H1 (cell line): ENCODE measurements around the gene ZBTB7B. TPM values are rescaled to one million over a fixed set of nuclear protein-coding genes. Genes with fewer than 3 reads are reported as not detected.

Source experiments
- CTCF ChIA-PET: fragments of 300-600 bp; sonication (Branson Sonifier 250); formaldehyde crosslinking; loops from one replicate; lab custom pipeline; 2021; ENCODE audit not compliant: partially characterized antibody; lab: Charles Lee
- POLR2A ChIA-PET: fragments of 300-600 bp; sonication (Branson Sonifier 250); formaldehyde crosslinking; loops from one replicate; lab custom pipeline; 2021; ENCODE audit warnings: inconsistent platforms; ENCODE audit not compliant: partially characterized antibody; lab: Charles Lee
- DNase-seq, 2 experiments: peaks; one replicate each; pipeline versions ENCODE4 v3.0.0 to v3.0.0-alpha.2; 2010 to 2022; ENCODE audit warnings: low spot score in 2 of 2, low read depth in 1 of 2, mixed read lengths in 1 of 2
- FAIRE-seq: peaks from 2 replicates; lab custom pipeline; 2011; peaks lifted over from hg19 to GRCh38; lab: Jason Lieb, UNC
- H2AFZ ChIP-seq: 2 replicates; pipeline ENCODE4 v1.8.1; 2012; ENCODE audit warnings: low read length, inconsistent platforms
- H2AK5ac ChIP-seq: 2 replicates; pipeline ENCODE4 v1.6.1; 2013; ENCODE audit warnings: low read depth, low read length
- H2BK120ac ChIP-seq: replicated peaks from 2 replicates; pipeline ENCODE3; 2013; ENCODE audit warnings: low read depth, low read length, inconsistent platforms
- H2BK12ac ChIP-seq: 2 replicates; pipeline ENCODE4 v1.6.1; 2013; ENCODE audit warnings: low read depth, low read length
- H2BK15ac ChIP-seq: 2 replicates; pipeline ENCODE4 v1.6.1; 2013; ENCODE audit warnings: low read length
- H2BK20ac ChIP-seq: 2 replicates; pipeline ENCODE4 v1.6.1; 2013; ENCODE audit warnings: low read length
- H2BK5ac ChIP-seq: 2 replicates; pipeline ENCODE4 v1.6.1; 2013; ENCODE audit warnings: low read depth, low read length
- H3K14ac ChIP-seq: 2 replicates; pipeline ENCODE4 v1.6.1; 2013; ENCODE audit warnings: inconsistent platforms; ENCODE audit not compliant: insufficient read length
- H3K18ac ChIP-seq: 2 replicates; pipeline ENCODE4 v1.6.1; 2013; ENCODE audit warnings: low read length; ENCODE audit errors: extremely low read depth
- H3K23ac ChIP-seq: 2 replicates; pipeline ENCODE4 v1.6.1; 2013; ENCODE audit warnings: inconsistent platforms; ENCODE audit not compliant: insufficient read length
- H3K23me2 ChIP-seq: 2 replicates; pipeline ENCODE4 v1.6.1; 2013; ENCODE audit warnings: low read depth, low read length
- H3K27ac ChIP-seq: 2 replicates; pipeline ENCODE4 v1.6.1; 2011; ENCODE audit warnings: low read depth, low read length, inconsistent platforms
- H3K27me3 ChIP-seq, 4 experiments: replicated peaks in 1 of 4; 1 replicate in 1 of 4; 2 replicates in 3 of 4; pipeline versions ENCODE4 v1.6.1 to v1.8.1; 2011 to 2013; ENCODE audit warnings: low read length in 3 of 4, mild to moderate bottlenecking in 3 of 4, inconsistent platforms in 2 of 4, mixed read lengths in 2 of 4, moderate library complexity in 1 of 4; ENCODE audit not compliant: control insufficient read depth in 3 of 4, insufficient read depth in 3 of 4; ENCODE audit errors: extremely low read depth in 1 of 4
- H3K36me3 ChIP-seq, 4 experiments: 2 replicates each; pipeline versions ENCODE4 v1.6.1 to v1.8.1; 2011 to 2013; ENCODE audit warnings: mild to moderate bottlenecking in 4 of 4, low read length in 3 of 4, moderate library complexity in 2 of 4, control low read depth in 1 of 4, inconsistent platforms in 1 of 4; ENCODE audit not compliant: insufficient read depth in 4 of 4, control insufficient read depth in 2 of 4
- H3K4ac ChIP-seq: replicated peaks from 2 replicates; pipeline ENCODE3; 2013; ENCODE audit warnings: low read length, low read depth, mixed read lengths, inconsistent platforms; ENCODE audit not compliant: insufficient read length
- H3K4me1 ChIP-seq, 4 experiments: replicated peaks in 1 of 4; 1 replicate in 1 of 4; 2 replicates in 3 of 4; pipeline versions ENCODE4 v1.6.1 to v1.8.1; 2011 to 2013; ENCODE audit warnings: low read length in 3 of 4, inconsistent platforms in 2 of 4, mixed read lengths in 1 of 4; ENCODE audit not compliant: insufficient read depth in 4 of 4, control insufficient read depth in 3 of 4
- H3K4me2 ChIP-seq, 2 experiments: 2 replicates each; pipeline versions ENCODE4 v1.6.1 to v1.8.1; 2011 to 2013; ENCODE audit warnings: low read depth in 2 of 2, low read length in 2 of 2, control low read depth in 1 of 2, inconsistent platforms in 1 of 2, mild to moderate bottlenecking in 1 of 2; ENCODE audit not compliant: insufficient read depth in 1 of 2
- H3K4me3 ChIP-seq, 4 experiments: fragments of 200-600, 300-600 bp in 1 of 4; sonication (generic), shearing (Covaris generic), sonication (Bioruptor Twin) in 1 of 4; 2 replicates each; pipeline versions ENCODE4 v1.5.1 to v1.8.1; 2011 to 2016; ENCODE audit warnings: low read length in 4 of 4, low read depth in 3 of 4, control low read depth in 2 of 4, inconsistent platforms in 2 of 4, mild to moderate bottlenecking in 2 of 4, mixed read lengths in 1 of 4, moderate library complexity in 1 of 4; ENCODE audit not compliant: insufficient read depth in 2 of 4; ENCODE audit errors: extremely low read depth in 1 of 4
- H3K56ac ChIP-seq: replicated peaks from 2 replicates; pipeline ENCODE3; 2013; ENCODE audit warnings: low read depth, mild to moderate bottlenecking, mixed read lengths, low read length, inconsistent platforms; ENCODE audit not compliant: insufficient read length
- H3K79me1 ChIP-seq: 2 replicates; pipeline ENCODE4 v1.6.1; 2013; ENCODE audit warnings: low read depth, low read length, control low read depth
- H3K79me2 ChIP-seq, 2 experiments: 2 replicates each; pipeline versions ENCODE4 v1.6.1 to v1.8.1; 2012 to 2013; ENCODE audit warnings: low read length in 2 of 2, mild to moderate bottlenecking in 2 of 2, inconsistent platforms in 1 of 2; ENCODE audit not compliant: insufficient read depth in 2 of 2, control insufficient read depth in 1 of 2
- H3K9ac ChIP-seq, 4 experiments: replicated peaks in 1 of 4; 1 replicate in 1 of 4; 2 replicates in 3 of 4; pipeline versions ENCODE4 v1.6.1 to v1.8.1; 2011 to 2013; ENCODE audit warnings: low read depth in 3 of 4, low read length in 3 of 4, control low read depth in 2 of 4, mild to moderate bottlenecking in 2 of 4, moderate library complexity in 2 of 4, inconsistent platforms in 1 of 4; ENCODE audit errors: extremely low read depth in 1 of 4
- H3K9me3 ChIP-seq, 2 experiments: 2 replicates each; pipeline versions ENCODE4 v1.6.1 to v1.8.1; 2012 to 2013; ENCODE audit warnings: mild to moderate bottlenecking in 2 of 2, moderate library complexity in 2 of 2, control low read depth in 1 of 2, inconsistent platforms in 1 of 2, low read depth in 1 of 2, low read length in 1 of 2, mixed read lengths in 1 of 2; ENCODE audit not compliant: insufficient read depth in 2 of 2
- H4K20me1 ChIP-seq, 2 experiments: replicated peaks in 1 of 2; 2 replicates each; pipeline versions ENCODE3 to v1.8.1; 2011 to 2013; ENCODE audit warnings: inconsistent platforms in 2 of 2, low read length in 2 of 2, mild to moderate bottlenecking in 1 of 2; ENCODE audit not compliant: insufficient read depth in 2 of 2, control insufficient read depth in 1 of 2
- H4K5ac ChIP-seq: 2 replicates; pipeline ENCODE4 v1.6.1; 2013; ENCODE audit warnings: low read length, low read depth, mixed read lengths, inconsistent platforms; ENCODE audit not compliant: insufficient read length
- H4K8ac ChIP-seq: 2 replicates; pipeline ENCODE4 v1.8.0; 2013; ENCODE audit warnings: mild to moderate bottlenecking, moderate library complexity, low read length, inconsistent platforms; ENCODE audit not compliant: insufficient read depth; ENCODE audit errors: extremely low read depth
- H4K91ac ChIP-seq: replicated peaks from 2 replicates; pipeline ENCODE3; 2013; ENCODE audit warnings: low read length, mixed read lengths, inconsistent platforms; ENCODE audit not compliant: insufficient read length
- CEBPB ChIP-seq: IDR thresholded peaks from 2 replicates; pipeline ENCODE4 v1.6.1; 2012; ENCODE audit warnings: low read depth, low read length
- EP300 ChIP-seq, 2 experiments: IDR thresholded peaks; 1 replicate in 1 of 2; 2 replicates in 1 of 2; pipeline ENCODE4 v1.6.1; 2011 to 2012; ENCODE audit warnings: low read depth in 2 of 2, low read length in 2 of 2, mild to moderate bottlenecking in 2 of 2, borderline replicate concordance in 1 of 2, inconsistent platforms in 1 of 2, moderate library complexity in 1 of 2
- PHF8 ChIP-seq: fragments of 200-600 bp; sonication (generic); conservative IDR thresholded peaks from 2 replicates; pipeline ENCODE4 v1.7.1; 2012; ENCODE audit warnings: low read depth, mild to moderate bottlenecking, inconsistent platforms, low read length, moderate library complexity
- POLR2A ChIP-seq, 2 experiments: IDR thresholded peaks; 1 replicate in 1 of 2; 2 replicates in 1 of 2; pipeline ENCODE4 v1.6.1; 2011; ENCODE audit warnings: low read depth in 2 of 2, low read length in 2 of 2, mild to moderate bottlenecking in 2 of 2; ENCODE audit errors: control extremely low read depth in 1 of 2
- WGBS, 2 experiments: shearing (Covaris generic) in 1 of 2; methylation state at CpG; one replicate each; pipeline versions ENCODE4 v1.1.6 to v1.1.7; 2013 to 2015; ENCODE audit warnings: low lambda C conversion rate in 2 of 2, mixed read lengths in 2 of 2, inconsistent platforms in 1 of 2, low coverage in 1 of 2, missing lambda C conversion rate in 1 of 2; ENCODE audit not compliant: insufficient replicate concordance in 2 of 2, insufficient coverage in 1 of 2, insufficient read length in 1 of 2; ENCODE audit errors: extremely low coverage in 1 of 2, missing lambda C conversion rate in 1 of 2; 5-methylcytosine and 5-hydroxymethylcytosine counted together
- polyA plus RNA-seq, 7 experiments: library from polyadenylated mRNA; depleted of rRNA in 3 of 7; stranded (reverse) in 5 of 7; unstranded in 2 of 7; fragments of >200 nt in 5 of 7; fragments of 200-250 nt in 2 of 7; gene quantifications; 1 replicate in 5 of 7; 2 replicates in 1 of 7; 4 replicates in 1 of 7; pipeline versions ENCODE4 v1.2.1 to v1.2.3, GENCODE V29; 2011 to 2013; ENCODE audit warnings: missing spikeins in 2 of 7, mixed read lengths in 2 of 7
- total RNA-seq: library from RNA; stranded (reverse); fragmentation: NEBNext Ultra II Directional; extraction: Animal tissue kit (Norgen Biotek cat#: 25700); gene quantifications from 2 replicates; pipeline ENCODE4 v1.2.1, GENCODE V29; 2021
- TF ChIP-seq, protein P1 (sequence below): IDR thresholded peaks from 2 replicates; pipeline ENCODE4 v1.6.1; 2012; ENCODE audit warnings: inconsistent platforms

The ZBTB7B gene
- total and polyA plus RNA-seq, 2 of the 8 experiments (the other 6 are each of a cell fraction or from before 2014, with no cell fraction given), result 24.5 to 36.9 TPM

DNA sequence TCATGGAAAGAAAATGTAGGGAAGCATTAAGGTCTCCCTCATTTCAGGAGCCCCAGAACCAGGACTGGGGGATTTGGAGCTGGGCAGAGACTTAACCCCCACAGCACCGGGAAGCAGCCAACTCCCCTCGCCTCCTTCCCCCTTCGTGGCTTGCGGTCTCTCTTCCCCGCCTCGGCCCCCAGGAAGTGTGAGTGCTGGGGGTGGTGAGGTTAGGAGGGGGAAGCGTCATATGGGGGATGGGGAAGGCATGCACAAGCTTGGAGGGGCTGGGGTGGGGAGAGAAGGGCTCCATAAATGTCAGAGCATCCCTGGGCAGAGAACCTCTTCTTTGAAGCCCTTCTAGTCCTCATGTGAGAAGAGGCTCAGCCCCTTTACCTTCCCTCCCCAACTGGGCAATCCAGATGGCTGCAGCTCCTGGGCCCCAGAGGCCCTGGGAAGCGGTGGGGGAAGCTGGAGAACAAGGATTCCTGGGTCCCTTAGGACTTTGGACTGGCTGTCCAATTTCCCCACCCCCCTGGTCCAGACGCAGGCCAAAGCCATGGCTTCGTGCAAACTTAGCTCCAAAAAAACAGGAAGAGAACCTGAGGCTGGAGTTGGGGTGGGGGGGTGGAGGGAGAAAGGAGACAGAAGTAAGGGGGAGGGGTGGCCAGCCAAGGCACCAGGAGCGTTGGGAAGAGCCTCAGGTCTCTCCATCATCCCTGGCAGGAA is 7.8 kb downstream of the ZBTB7B start:
- no peak overlapping the region; the same call in 1 of the 2 replicates for H2AK5ac ChIP-seq
- no peak overlapping the region for H2BK20ac ChIP-seq
- POLR2A ChIA-PET, result interaction anchor here (0.7 to 14.8 kb wide), 5 partner anchors 5 to 399 kb away, joined by 3 to 128 read pairs (median 29); partner anchors contain the start of genes CKS1B, FLAD1, LENEP and SHC1
- H3K4me2 ChIP-seq, result no peak overlapping the region
- peaks cover 0 to 45% of the 10 kb centered on the region in 2 experiments; a peak in 3 of 4 replicates for H3K79me2 ChIP-seq
- H4K20me1 ChIP-seq, result peaks cover 0 to 15% of the 10 kb centered on the region in 2 experiments
- H3K4me3 ChIP-seq, result no peak overlapping the region
- H3K4me1 ChIP-seq, result peaks cover 8 to 52% (median 34%) of the 10 kb centered on the region in 4 experiments
- H3K14ac ChIP-seq, result no peak overlapping the region
- no peak overlapping the region for H2AFZ ChIP-seq
- no peak overlapping the region for H2BK15ac ChIP-seq
- H3K27ac ChIP-seq, result 0 out of 2 replicates have a peak overlapping the region, but pooled peaks have one; percentile 30
- no peak overlapping the region for H2BK5ac ChIP-seq
- no peak overlapping the region for H3K56ac ChIP-seq
- no peaks in the 10 kb centered on the region for H3K27me3 ChIP-seq
- no peak overlapping the region for H3K18ac ChIP-seq
- peaks cover 0 to 13% (median 8%) of the 10 kb centered on the region in 4 experiments; a peak in 5 of 8 replicates for H3K36me3 ChIP-seq
- no peak overlapping the region for H4K91ac ChIP-seq
- H3K23me2 ChIP-seq, result no peaks in the 10 kb centered on the region; the same call in 1 of the 2 replicates
- H3K9ac ChIP-seq, result no peak overlapping the region
- H4K8ac ChIP-seq, result no peak overlapping the region
- no peak for DNase-seq
- peaks cover 20% of the 10 kb centered on the region for H3K79me1 ChIP-seq
- WGBS, 2 experiments, result 76% methylated on average over 7 of the region's 11 CpGs; no CpG with 5 or more reads in 1 of the 2 experiments
- no peak for FAIRE-seq
- H3K4ac ChIP-seq, result no peak overlapping the region
- CTCF ChIA-PET, result interaction anchor here (0.6 to 18.6 kb wide), 5 partner anchors 12 to 1262 kb away, joined by 3 to 354 read pairs (median 3); partner anchors contain the start of genes ADAM15, LENEP and ZBTB7B
- H3K9me3 ChIP-seq, result no peaks in the 10 kb centered on the region
- 0 out of 2 replicates have a peak overlapping the region, but pooled peaks have one; percentile 33 for H2BK12ac ChIP-seq
- H3K23ac ChIP-seq, result no peak overlapping the region
- no peak overlapping the region for H2BK120ac ChIP-seq
- H4K5ac ChIP-seq, result no peak overlapping the region
- TF ChIP-seq PHF8, result no peak
- TF ChIP-seq CEBPB, result no peak
- no peak for TF ChIP-seq EP300 (IDR thresholded peaks at IDR 0.05; ENCODE audit: borderline replicate concordance in 1 of 2, low read depth in 2 of 2, low read length in 2 of 2)
- no peak for TF ChIP-seq POLR2A (IDR thresholded peaks at IDR 0.05; ENCODE audit: control extremely low read depth in 1 of 2, low read depth in 2 of 2, low read length in 2 of 2)
- TF ChIP-seq, protein P1, sequence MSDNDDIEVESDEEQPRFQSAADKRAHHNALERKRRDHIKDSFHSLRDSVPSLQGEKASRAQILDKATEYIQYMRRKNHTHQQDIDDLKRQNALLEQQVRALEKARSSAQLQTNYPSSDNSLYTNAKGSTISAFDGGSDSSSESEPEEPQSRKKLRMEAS, result no peak
